Measurements from ENCODE around the gene FBH1.
"Not testable (repeated sequence)": the region's sequence is repeated elsewhere in the genome, so short reads cannot be mapped to it uniquely, and the experiment has no call there.

The FBH1 gene

DNA sequence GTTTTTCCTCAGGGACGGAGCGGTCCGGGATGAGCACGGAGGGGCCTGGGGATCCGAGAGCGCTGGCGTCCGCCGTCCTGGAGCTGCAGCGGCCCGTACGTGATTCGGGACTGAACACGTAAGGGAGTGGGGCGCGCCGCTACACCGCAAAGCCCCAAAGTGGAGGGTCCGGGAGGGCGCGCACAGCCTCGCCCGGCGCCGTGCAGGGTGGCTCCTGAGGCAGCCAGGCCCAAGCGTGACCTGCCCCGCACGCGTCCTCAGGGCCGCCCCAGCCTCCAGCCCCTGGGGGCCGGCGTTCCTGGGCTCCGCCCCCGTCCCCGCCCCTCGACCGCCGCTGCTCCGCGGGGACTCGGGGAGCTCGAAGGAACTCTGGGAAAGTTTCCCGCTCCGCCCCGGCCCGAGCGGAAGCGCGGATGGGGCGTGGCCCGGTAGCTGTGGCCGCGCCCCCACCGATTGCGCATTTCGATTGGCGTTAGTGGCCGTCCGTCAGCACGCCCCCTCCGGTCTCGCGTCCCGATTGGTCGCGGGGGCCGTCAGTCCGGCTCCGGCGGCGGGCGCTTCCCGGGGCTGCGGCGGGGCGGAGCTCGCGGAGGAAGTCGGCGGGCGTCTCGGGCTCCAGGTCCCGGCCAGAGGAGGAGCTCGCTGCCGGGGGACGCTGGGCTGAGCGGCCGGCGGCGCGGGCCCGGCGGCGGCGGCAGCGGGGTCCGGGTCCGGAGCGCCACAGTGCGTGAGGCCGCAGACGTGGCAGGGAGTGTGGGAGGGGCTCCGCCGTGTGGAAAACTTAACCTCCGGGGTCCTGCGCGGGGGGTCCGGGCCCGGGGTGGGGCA lies at the start of gene FBH1, which contains the start of gene ANKRD16:
Gene FBH1 (plus strand): TSS at position 620 of the 828 bp plus-strand sequence. CDS start 103 bp downstream, at position 723.
Gene ANKRD16 (minus strand): TSS at position 270 of the 828 bp plus-strand sequence. CDS start 539 bp downstream, outside the sequence.
- peak within 1 kb of the TSS; percentile 97 for H3K4me3 ChIP-seq (ENCODE audit: low read length)
- TF ChIP-seq ZNF274 (IDR thresholded peaks at IDR 0.05; ENCODE audit: low read depth, low read length): no peak

DNA sequence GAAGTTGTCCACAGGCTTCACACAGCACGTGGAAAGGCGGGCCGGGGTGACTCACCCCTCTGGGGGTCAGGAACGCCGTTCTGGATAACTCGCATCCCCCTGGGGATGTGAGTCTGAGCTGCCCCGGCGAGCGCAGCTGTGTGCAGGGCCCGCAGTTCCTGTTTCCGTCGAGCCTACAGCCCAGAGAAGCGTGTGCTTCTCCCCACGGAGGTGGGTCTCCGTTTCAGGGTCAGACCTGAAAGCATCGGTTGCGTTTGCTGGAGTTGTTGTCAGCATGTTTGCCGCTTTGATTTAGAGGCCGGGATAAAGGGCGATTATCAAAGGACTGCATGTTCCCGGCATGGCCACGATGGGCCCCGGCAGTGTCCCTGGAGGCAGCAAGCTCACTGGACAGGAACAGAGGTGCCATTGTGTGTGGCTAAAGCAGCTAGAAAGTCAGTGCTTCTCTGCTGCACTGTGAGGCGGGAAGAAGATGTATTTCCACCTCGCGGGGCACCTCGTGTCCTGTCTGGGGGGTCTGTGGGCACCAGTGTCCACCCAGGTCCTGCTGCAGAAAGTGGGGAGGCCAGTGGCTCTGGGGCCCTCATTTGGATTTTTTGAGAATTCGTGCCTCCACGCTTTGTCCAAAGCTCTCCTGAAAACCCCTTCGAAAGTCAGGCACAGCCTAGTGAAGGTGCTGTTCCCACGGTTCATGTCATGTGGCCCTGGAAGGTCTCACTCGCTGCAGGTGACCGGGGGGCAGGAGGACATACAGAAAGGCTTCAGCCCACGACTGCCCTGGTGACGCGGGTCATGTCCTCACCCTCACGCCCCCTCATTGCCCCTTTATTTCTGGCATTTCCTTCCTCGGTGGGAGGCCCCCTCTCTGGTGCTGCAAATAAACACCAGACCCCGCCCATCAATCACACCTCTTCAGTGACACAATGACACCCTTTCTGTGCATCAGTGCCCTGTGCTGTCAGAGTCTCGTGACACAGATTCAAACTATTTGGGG lies 49.4 kb upstream of the FBH1 start:
- H3K4me3 ChIP-seq (ENCODE audit: low read length): peak overlapping the region; percentile 31; the same call in 1 of the 2 replicates
- TF ChIP-seq ZNF274 (IDR thresholded peaks at IDR 0.05; ENCODE audit: low read depth, low read length): no peak

DNA sequence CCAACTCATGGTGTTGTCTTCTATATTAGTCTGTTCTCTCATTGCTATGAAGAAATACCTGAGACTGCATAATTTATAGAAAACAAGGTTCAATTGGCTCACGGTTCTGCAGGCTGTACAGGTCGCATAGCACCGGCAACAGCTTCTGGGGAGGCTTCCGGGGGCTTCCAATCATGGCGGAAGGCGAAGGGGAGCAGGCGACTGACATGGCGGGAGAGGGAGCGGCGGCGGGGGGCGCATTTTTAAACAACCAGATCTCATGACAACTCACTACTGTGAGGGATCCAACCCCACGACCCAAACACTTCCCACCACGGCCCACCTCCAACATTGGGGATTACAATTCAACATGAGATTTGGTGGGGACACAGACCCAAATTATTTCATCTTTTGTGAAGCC lies 48.1 kb upstream of the FBH1 start:
- H3K4me3 ChIP-seq (ENCODE audit: low read length): no peak overlapping the region
- no peak for TF ChIP-seq ZNF274 (IDR thresholded peaks at IDR 0.05; ENCODE audit: low read depth, low read length)

DNA sequence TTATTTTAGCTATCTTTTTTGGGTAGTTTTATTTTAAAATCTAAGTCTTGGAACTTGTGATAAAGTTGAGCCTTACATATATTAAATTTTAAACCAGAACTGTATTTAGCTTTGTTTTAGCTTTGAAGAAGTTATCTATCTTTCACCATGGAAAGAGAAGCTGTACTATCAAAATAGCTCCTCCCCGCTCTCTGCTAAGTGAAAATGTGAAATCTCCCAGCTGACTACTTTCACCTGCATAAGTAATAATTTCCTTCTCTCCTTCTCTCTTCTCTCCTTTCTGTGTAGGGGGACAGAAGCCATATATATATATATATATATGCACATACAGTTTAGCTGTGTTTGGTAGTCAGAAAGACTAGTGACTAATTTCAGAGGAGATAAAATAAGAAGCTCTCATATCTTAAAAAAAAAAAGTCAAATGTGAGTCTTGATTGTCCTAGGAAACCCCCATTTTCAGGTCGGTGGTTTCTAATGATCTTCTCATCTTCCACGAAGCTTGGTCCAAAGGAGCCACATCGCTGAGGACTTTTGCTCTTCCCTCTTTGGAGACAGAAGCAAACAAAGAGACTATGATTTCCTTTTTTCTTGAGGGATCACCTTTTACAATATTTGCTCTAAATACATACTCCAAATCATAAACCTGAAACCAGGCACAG lies 46.2 kb upstream of the FBH1 start:
- TF ChIP-seq ZNF274 (IDR thresholded peaks at IDR 0.05; ENCODE audit: low read depth, low read length): no peak

DNA sequence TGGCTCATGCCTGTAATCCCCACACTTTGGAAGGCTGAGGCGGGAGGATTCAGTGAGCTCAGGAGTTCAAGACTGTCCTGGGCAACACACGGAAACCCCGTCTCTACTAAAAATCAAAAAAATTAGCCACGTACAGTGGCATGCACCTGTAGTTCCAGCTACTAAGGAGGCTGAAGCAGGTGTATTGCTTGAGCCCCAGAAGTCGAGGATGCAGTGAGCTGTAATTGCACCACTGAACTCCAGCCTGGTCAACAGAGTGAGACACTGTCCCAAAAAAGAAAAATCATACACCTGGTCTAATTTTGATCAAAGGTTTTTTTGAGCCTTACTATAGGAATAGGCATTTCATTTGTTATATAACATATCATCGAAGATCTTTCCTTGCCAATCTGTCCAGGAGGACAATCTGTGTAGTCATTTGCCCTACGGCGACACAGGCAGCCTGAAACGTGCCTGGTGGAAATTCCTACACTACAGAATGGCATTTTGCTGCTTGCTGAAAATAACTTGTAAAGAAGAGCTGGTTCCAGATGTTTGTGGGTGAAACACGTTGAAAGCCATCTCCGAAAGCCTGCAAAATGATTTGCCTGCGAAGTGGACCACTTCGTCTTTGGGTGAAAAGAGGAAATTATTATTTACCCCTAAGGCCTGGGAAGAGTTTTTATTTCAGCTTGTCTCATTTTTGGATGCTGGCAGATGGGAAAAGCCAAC lies 45.5 kb upstream of the FBH1 start:
- TF ChIP-seq ZNF274 (IDR thresholded peaks at IDR 0.05; ENCODE audit: low read depth, low read length): no peak
- peak overlapping the region; percentile 16; the same call in 1 of the 2 replicates for H3K4me3 ChIP-seq (ENCODE audit: low read length)

More for the DNA sequence above, 46.2 kb upstream of the FBH1 start:
- peak overlapping the region; percentile 16; the same call in 1 of the 2 replicates for H3K4me3 ChIP-seq (ENCODE audit: low read length)

DNA sequence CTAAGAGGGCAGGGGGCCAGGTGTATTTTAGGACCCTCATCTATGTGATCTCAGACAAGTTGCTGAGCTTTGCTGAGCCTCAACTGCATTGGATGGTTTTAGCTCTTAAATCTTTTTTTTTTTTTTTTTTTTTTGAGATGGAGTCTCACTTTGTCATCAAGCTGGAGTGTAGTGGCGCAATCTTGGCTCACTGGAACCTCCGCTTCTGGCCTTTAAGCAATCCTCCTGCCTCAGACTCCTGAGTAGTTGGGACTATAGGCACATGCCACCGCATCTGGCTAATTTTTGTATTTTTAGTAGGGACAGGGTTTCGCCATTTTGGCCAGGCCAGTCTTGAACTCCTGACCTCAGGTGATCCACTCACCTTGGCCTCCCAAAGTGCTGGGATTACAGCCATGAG lies 43.4 kb upstream of the FBH1 start:
- not testable (repeated sequence) for H3K4me3 ChIP-seq (ENCODE audit: low read length)

DNA sequence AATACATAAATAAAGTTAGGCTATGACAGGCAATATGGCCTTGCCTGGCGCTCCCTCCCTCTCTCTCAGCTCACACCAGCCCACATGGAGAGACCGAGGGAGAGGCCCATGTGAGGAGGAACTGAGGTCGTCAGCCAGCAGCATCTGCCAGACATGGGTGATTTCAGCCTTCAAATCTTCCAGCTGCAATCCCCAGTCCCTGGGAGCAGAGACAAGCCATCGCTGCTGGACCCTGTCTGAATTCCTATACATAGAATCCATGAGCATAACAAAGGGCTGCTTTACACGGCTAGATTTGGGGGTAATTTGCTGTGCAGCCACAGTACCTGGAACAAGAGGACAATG lies 35.9 kb upstream of the FBH1 start:
- TF ChIP-seq ZNF274 (IDR thresholded peaks at IDR 0.05; ENCODE audit: low read depth, low read length): no peak
- no peak overlapping the region for H3K4me3 ChIP-seq (ENCODE audit: low read length)

DNA sequence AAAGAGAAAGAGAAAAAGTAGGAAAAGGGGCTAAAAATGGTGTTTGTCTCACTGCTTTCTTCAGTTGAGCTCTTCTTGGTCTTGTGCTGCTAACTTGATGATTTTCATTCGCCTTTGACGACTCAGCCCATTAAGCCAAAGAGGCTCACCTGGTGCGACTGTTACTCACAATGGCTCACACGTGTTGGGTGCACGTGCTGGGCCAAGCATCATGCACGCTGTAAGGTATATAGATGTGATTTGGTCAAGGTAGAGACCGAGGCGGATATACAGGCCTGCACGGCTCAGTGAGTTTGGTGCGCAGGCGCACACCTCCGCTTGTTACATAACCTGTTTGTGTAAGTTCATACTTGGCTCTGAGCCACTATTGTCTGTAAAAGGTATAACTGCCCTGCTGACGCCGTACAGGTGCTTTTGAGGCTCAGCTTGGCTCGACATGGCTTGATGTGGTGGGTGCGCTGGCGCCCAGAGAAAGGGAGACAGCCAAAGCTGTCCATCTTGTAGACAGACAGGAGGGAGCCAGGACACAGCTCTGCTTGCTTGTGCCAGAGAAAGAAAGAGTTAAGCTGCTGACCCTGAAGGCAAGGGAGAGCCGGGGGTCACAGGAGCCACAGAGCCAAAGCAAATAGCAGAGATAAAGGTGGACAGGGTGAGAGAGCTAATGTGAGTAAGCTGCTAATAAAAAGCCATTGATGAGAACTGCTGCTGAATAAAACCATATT lies 33.9 kb upstream of the FBH1 start:
- no peak for TF ChIP-seq ZNF274 (IDR thresholded peaks at IDR 0.05; ENCODE audit: low read depth, low read length)
- H3K4me3 ChIP-seq (ENCODE audit: low read length): no peak overlapping the region

DNA sequence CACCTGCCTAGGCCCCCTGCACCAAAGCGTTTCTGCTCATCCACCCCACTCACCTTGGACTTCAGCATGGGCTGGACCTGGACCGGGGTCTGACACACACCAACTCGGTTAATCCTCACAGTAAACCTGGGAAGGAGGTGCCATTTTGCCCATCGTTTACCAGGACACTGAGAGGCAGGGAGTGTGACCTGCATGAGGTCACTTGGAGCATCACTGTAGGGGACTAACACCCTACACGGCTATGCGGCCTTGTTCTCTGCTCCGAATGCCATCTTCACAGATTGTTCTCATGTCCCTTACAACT lies 33.4 kb upstream of the FBH1 start:
- TF ChIP-seq ZNF274 (IDR thresholded peaks at IDR 0.05; ENCODE audit: low read depth, low read length): no peak
- H3K4me3 ChIP-seq (ENCODE audit: low read length): no peak overlapping the region

DNA sequence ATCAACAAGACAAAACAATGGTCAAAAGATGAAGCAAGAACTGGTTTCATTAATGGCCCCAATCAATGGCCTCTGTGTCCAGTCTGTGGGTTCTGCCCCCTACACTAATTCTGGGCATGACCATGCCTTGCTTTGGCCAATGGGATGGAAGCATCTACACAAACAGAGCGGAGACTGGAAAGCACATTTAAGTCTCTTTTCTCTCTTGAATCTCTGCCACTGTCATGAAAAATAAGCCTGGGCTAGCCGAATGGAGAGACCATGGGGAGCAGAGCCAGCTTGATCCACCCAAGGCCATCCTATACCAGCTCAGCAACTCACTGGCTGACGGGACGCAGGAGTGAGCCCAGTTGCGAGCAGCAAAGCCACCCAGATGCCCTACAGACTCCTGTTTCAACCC lies 31.2 kb upstream of the FBH1 start:
- no peak overlapping the region for H3K4me3 ChIP-seq (ENCODE audit: low read length)
- no peak for TF ChIP-seq ZNF274 (IDR thresholded peaks at IDR 0.05; ENCODE audit: low read depth, low read length)

DNA sequence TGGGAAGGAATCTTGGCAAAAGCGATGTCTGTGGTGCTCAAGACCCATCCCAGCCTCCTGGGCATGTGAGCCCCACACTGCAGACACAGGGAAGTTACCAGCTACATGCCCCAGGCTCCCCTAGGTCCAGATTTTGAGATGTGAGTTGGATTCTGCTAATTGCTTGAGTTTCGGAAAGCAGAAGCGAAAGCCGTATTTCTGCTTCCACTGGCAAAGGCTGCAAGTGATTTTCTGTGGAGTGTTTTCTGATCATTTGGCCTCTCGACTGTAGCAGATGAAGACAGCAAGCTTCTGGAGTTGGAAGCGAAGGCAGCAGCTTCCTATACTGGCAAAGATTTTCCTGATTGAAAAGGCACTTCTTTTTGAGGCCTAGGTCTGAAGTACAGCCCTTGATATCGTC lies 30.0 kb upstream of the FBH1 start:
- no peak for TF ChIP-seq ZNF274 (IDR thresholded peaks at IDR 0.05; ENCODE audit: low read depth, low read length)

DNA sequence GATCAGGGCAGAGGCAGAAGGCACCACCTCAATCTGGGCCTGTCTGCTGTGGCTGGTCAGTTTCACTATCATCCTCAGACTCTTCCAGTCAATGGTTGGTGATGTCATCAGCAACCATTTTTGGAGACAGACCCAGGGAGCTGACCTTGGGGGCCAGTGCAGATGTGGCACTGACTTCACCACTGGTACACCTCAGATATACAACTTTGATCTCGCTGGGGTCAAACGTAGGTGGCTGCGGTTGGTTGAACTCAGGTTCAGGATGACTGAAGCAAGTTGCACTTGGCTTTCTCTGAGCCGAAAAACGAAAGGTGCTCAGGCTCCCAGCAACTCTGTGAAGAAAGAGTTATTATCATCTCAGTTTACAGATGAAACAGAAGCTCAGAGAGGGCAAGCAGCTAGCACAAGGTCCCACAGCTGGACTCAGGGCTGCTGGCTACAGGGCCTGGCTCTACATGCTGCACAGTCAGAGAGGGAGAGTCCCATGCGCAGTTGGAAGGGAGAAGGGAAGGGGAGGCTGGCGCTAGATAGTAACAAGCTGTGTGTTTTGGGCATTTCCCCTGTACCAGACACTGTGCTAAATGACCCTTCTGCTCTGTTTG lies 27.6 kb upstream of the FBH1 start:
- H3K4me3 ChIP-seq (ENCODE audit: low read length): peak overlapping the region; percentile 9; the same call in 1 of the 2 replicates
- TF ChIP-seq ZNF274 (IDR thresholded peaks at IDR 0.05; ENCODE audit: low read depth, low read length): no peak

More for the DNA sequence above, 30.0 kb upstream of the FBH1 start:
- no peak overlapping the region for H3K4me3 ChIP-seq (ENCODE audit: low read length)

DNA sequence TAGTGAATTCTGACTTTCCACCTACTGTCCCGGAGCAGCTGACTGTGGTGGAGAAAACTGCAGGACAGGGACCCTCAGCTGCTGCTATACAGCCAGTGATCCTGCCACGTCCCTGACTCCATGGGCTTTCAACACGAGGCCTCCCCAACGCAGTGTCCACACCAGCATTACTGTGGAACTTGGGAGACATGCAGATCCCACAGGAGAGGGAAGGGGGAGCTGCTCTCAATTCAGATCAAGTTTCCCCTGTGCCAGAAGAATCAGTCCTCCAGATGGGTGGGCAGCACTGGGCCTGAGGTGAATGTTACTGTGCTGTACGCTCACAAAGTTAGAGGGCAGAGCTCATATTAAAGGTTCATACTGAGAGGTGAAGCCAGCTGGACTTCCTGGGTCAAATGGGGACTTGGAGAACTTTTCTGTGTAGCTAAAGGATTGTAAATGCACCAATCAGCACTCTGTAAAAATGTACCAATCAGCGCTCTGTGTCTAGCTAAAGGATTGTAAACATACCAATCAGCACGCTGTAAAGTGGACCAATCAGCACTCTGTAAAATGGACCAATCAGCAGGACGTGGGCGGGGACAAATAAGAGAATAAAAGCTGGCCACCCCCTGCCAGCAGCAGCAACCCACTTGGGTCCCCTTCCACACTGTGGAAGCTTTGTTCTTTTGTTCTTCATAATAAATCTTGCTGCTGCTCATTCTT lies 26.9 kb upstream of the FBH1 start:
- not testable (repeated sequence) for H3K4me3 ChIP-seq (ENCODE audit: low read length)

DNA sequence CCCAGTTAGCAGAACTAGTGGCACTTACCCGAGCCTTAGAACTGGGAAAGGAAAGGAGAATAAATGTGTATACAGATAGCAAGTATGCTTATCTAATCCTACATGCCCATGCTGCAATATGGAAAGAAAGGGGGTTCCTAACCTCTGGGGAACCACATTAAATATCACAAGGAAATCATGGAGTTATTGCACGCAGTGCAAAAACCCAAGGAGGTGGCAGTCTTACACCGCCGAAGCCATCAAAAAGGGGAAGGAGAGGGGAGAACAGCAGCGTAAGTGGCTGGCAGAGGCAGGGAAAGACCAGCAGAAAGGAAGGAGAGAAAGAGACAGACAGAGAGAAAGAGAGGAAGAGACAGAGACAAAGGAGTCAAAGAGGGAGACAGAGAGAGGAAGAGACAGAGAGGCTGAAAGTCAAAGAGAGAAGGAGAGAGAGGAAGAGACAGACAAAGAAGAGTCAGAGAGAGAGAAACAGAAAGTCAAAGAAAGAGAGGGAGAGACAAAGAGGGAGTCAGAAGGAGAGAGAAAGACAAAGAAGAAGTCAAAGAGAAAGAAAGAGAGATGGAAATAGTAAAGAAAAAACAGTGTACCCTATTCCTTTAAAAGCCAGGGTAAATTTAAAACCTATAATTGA lies 23.5 kb upstream of the FBH1 start:
- not testable (repeated sequence) for H3K4me3 ChIP-seq (ENCODE audit: low read length)

DNA sequence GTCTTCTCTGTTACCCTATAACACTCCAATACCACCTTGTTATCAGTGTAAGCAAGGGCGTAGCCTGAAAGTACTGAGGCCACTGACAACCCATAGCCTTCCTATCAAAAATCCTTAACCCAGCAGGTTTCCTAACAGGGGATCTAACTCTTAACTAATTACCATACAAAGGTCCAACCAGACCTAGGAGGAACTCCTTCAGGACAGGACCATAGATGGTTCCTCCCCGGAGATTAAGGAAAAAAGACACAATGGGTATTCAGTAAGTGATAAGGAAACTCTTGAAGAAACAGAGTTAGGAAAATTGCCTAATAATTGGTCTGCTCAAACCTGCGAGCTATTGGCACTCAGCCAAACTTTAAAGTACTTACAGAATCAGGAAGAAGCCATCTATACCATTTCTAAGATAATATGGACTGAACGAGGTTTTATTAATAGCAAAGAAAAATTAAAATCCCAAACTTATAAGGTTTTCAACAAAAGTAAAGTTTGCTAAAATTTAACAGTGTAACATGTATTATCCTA lies 22.9 kb upstream of the FBH1 start:
- H3K4me3 ChIP-seq (ENCODE audit: low read length): not testable (repeated sequence)

DNA sequence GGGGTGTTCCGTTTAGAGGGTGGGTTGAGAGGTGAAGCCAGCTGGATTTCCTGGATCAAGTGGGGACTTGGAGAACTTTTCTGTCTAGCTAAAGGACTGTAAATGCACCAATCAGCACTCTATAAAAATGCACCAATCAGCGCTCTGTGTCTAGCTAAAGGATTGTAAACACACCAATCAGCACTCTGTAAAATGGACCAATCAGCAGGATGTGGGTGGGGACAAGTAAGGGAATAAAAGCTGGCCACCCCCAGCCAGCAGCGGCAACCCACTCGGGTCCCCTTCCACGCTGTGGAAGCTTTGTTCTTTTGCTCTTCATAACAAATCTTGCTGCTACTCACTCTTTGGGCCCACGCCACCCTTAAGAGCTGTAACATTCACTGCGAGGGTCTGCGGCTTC lies 21.7 kb upstream of the FBH1 start:
- H3K4me3 ChIP-seq (ENCODE audit: low read length): not testable (repeated sequence)
